Measurements from ENCODE around the gene PODXL2. TPM values are rescaled to one million over a fixed set of nuclear protein-coding genes. Genes with fewer than 3 reads are reported as not detected.

The PODXL2 gene
- total RNA-seq, 1 donor from 2014 or later, result 3.3 TPM

DNA sequence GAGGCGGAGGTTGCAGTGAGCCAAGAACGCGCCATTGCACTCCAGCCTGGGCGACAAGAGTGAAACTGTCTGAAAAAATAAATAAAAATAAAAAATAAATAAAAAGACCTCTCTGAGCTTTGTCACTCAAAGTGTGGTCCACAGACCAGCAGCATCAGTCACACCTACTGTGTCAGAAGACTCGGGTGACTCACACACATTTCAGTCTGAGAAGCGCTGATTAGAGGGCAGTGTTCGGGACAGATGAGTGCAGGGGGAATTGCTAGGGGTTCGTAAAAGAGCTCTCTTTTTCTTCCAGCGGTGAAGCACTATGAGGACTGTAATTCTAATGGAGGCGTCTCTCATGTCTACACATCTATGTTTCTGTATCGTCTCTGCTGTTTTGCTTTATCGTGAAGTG lies 5.7 kb downstream of the PODXL2 start:
- intact Hi-C loops (cut with micrococcal nuclease), result no loop called here
- no peak overlapping the region for H3K4me3 Mint-ChIP-seq
- DNase-seq (no peak), ATAC-seq (ENCODE audit: low read depth) (no peak)
- H3K27ac Mint-ChIP-seq, result no peak overlapping the region
- peaks cover 13% of the 10 kb centered on the region for H3K4me1 Mint-ChIP-seq
- TF ChIP-seq, protein P1, sequence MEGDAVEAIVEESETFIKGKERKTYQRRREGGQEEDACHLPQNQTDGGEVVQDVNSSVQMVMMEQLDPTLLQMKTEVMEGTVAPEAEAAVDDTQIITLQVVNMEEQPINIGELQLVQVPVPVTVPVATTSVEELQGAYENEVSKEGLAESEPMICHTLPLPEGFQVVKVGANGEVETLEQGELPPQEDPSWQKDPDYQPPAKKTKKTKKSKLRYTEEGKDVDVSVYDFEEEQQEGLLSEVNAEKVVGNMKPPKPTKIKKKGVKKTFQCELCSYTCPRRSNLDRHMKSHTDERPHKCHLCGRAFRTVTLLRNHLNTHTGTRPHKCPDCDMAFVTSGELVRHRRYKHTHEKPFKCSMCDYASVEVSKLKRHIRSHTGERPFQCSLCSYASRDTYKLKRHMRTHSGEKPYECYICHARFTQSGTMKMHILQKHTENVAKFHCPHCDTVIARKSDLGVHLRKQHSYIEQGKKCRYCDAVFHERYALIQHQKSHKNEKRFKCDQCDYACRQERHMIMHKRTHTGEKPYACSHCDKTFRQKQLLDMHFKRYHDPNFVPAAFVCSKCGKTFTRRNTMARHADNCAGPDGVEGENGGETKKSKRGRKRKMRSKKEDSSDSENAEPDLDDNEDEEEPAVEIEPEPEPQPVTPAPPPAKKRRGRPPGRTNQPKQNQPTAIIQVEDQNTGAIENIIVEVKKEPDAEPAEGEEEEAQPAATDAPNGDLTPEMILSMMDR (IDR thresholded peaks at IDR 0.05), result no peak
- ChIA-PET POLR2A (interaction anchor here (0.7 kb wide), 1 partner anchor 930 kb away, joined by 3 read pairs; no protein-coding TSS in a partner anchor), CTCF (no interaction called here)
- H3K9me3 Mint-ChIP-seq, result no peaks in the 10 kb centered on the region
- peaks cover 7% of the 10 kb centered on the region for H3K27me3 Mint-ChIP-seq
- H3K36me3 Mint-ChIP-seq (ENCODE audit: low read depth), result no peaks in the 10 kb centered on the region

DNA sequence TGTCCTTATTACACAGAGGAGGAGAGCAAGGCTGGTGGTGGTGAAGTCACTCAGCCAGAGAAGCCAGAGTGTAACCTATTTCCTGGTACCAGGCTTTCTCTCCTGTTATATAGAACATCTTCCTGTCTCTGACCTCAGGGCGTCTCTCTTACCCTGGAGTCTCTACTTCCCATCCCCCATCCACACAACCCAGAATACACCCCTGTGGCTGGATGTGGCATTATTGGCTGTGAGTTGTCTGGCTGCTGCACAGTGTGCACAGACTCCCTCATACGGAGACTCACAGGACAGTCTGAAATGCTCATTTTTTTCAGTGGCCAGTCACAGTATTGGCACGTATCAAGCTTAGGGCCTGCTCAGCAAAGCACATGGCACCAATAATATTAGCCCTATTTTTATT lies 8.6 kb downstream of the PODXL2 start:
- H3K4me3 Mint-ChIP-seq, result no peak overlapping the region
- H3K36me3 Mint-ChIP-seq (ENCODE audit: low read depth), result no peaks in the 10 kb centered on the region
- H3K27me3 Mint-ChIP-seq, result no peaks in the 10 kb centered on the region
- no peak for DNase-seq
- intact Hi-C loops (cut with micrococcal nuclease), result no loop called here
- ChIA-PET CTCF (no interaction called here), POLR2A (interaction anchor here (0.7 to 1.0 kb wide), 2 partner anchors 19 to 35 kb away, joined by 3 read pairs; no protein-coding TSS in a partner anchor)
- H3K9me3 Mint-ChIP-seq, result no peaks in the 10 kb centered on the region
- no peak overlapping the region for H3K27ac Mint-ChIP-seq
- ATAC-seq (ENCODE audit: low read depth), result no peak
- TF ChIP-seq, protein P1 (IDR thresholded peaks at IDR 0.05), result no peak
- no peaks in the 10 kb centered on the region for H3K4me1 Mint-ChIP-seq

DNA sequence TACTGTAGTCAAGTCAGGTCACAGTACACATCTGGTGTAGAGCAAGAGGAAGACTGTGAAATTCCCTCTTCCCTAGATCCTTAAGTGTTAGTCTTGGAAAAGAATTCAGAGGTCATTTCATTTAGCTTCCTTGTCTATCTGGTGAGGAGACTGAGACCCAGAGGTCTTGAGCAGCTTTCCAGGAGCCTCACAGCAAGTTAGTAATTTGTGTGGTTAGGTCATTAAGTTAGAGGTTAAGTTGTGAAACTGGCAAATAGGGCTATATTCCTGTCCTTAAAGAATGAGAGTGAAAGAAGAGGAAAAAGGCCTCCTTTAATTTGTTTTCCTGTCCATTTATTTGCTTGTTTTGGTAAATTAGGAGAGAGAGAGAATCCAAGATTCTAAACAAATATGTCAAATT lies 9.0 kb downstream of the PODXL2 start:
- DNase-seq (no peak), ATAC-seq (ENCODE audit: low read depth) (no peak)
- no peak overlapping the region for H3K4me3 Mint-ChIP-seq
- ChIA-PET CTCF (no interaction called here), POLR2A (interaction anchor here (0.7 kb wide), 1 partner anchor 19 kb away, joined by 3 read pairs; no protein-coding TSS in a partner anchor)
- H3K36me3 Mint-ChIP-seq (ENCODE audit: low read depth), result no peaks in the 10 kb centered on the region
- TF ChIP-seq, protein P1 (IDR thresholded peaks at IDR 0.05), result no peak
- no peaks in the 10 kb centered on the region for H3K27me3 Mint-ChIP-seq
- no peak overlapping the region for H3K27ac Mint-ChIP-seq
- no peaks in the 10 kb centered on the region for H3K4me1 Mint-ChIP-seq
- intact Hi-C loops (cut with micrococcal nuclease), result no loop called here
- H3K9me3 Mint-ChIP-seq, result no peaks in the 10 kb centered on the region

DNA sequence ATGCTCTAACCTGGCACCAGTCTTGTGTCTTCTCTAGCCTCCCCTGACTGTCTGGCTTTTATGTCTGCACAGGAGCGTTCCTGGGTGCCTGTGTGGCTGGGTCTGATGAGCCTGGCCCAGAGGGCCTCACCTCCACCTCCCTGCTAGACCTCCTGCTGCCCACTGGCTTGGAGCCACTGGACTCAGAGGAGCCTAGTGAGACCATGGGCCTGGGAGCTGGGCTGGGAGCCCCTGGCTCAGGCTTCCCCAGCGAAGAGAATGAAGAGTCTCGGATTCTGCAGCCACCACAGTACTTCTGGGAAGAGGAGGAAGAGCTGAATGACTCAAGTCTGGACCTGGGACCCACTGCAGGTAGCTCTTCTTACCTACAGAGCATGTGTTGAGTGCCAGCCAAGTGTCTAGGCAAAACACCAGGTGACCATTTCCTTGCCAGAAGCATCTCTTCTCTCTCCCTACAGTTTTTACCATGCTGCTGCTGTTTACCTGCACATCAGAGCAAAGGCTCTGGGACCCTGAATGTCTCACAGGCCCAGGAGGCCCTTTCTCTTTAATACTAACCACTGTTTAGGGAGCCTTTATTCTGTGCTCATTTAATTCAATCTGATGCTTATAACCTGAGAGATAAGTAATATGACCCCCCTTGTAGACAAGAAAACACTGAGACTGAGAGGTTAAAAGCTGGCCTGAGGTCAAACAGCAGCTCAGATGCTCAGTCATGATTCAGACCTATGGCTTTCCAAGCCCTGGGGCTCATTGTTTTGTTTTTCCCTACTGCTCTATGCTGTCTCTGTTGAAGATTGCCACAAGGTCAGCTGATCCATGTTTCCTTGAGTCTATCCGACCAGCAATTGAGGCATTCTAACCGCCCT lies 10.4 kb downstream of the PODXL2 start:
- Mint-ChIP-seq H3K36me3 (ENCODE audit: low read depth) (no peaks in the 10 kb centered on the region), H3K4me3 (no peak overlapping the region), H3K27me3 (no peaks in the 10 kb centered on the region), H3K4me1 (no peaks in the 10 kb centered on the region), H3K9me3 (no peaks in the 10 kb centered on the region), H3K27ac (no peak overlapping the region)
- DNase-seq (no peak), ATAC-seq (ENCODE audit: low read depth) (no peak)
- ChIA-PET POLR2A (no interaction called here), CTCF (no interaction called here)
- intact Hi-C loops (cut with micrococcal nuclease), result no loop called here
- TF ChIP-seq, protein P1 (IDR thresholded peaks at IDR 0.05), result no peak

DNA sequence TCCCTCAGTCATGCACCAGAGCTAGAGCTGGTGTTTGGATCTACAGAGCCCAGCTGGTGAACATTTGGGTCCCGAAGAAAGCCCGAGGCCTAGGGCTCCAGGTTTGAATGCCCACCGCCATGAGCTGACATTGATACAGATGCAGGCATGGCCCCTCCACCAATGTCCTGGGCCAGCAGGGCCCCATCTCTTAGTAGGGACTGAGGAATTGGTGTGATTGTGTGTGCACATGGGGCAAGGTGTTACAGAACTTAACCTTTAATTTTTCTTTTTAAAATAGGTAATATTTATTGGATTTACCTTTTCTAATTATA lies 11.0 kb downstream of the PODXL2 start:
- Mint-ChIP-seq H3K4me1 (no peaks in the 10 kb centered on the region), H3K36me3 (ENCODE audit: low read depth) (no peaks in the 10 kb centered on the region), H3K27me3 (no peaks in the 10 kb centered on the region), H3K4me3 (no peak overlapping the region), H3K9me3 (no peaks in the 10 kb centered on the region), H3K27ac (no peak overlapping the region)
- ATAC-seq (ENCODE audit: low read depth), result no peak
- TF ChIP-seq, protein P1 (IDR thresholded peaks at IDR 0.05), result no peak
- ChIA-PET CTCF (no interaction called here), POLR2A (no interaction called here)
- no peak for DNase-seq
- intact Hi-C loops (cut with micrococcal nuclease), result no loop called here
